Ovary (tissue), 3 donors: ENCODE data around the gene GALNT4.

Source experiments
- POLR2A ChIP-seq: fragments of 450-650 bp; IDR thresholded peaks from one replicate; pipeline ENCODE4 v1.6.1; 2017; ENCODE audit warnings: antibody characterized with exemption, mild to moderate bottlenecking, moderate library complexity
- TF ChIP-seq, protein P1 (sequence below), 3 donors: fragments of 450-650 bp in 2 of 3; fragments of 200-600 bp in 1 of 3; IDR thresholded peaks; one replicate each; pipeline versions ENCODE4 v1.5.1 to v1.8.0; 2016 to 2022; ENCODE audit warnings: antibody characterized with exemption in 3 of 3, mild to moderate bottlenecking in 1 of 3
- donor health status: DM: no; HTN: no; CAD: no.

DNA sequence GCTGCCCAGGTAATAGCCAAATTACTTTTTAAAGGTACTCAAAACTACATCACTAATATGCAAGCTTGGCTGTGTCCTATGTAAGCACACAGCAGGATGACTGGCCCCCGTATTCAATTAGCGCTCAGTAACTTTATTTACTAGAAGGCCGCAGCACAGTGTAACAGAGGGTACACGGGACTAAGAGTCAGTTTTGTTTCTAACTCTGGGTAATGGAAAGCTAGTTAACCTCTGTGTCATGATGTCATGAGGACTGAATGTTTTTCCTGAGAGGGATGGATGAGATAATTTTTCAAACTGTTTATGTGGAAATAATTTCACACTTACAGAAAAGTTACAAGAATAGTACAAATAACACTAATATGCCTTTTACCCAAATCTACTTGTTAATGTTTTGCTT, 27.1 kb downstream of the GALNT4 start:
- no peak for TF ChIP-seq POLR2A
- TF ChIP-seq, protein P1, sequence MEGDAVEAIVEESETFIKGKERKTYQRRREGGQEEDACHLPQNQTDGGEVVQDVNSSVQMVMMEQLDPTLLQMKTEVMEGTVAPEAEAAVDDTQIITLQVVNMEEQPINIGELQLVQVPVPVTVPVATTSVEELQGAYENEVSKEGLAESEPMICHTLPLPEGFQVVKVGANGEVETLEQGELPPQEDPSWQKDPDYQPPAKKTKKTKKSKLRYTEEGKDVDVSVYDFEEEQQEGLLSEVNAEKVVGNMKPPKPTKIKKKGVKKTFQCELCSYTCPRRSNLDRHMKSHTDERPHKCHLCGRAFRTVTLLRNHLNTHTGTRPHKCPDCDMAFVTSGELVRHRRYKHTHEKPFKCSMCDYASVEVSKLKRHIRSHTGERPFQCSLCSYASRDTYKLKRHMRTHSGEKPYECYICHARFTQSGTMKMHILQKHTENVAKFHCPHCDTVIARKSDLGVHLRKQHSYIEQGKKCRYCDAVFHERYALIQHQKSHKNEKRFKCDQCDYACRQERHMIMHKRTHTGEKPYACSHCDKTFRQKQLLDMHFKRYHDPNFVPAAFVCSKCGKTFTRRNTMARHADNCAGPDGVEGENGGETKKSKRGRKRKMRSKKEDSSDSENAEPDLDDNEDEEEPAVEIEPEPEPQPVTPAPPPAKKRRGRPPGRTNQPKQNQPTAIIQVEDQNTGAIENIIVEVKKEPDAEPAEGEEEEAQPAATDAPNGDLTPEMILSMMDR (IDR thresholded peaks at IDR 0.05): no peak
